Measurements from ENCODE around the gene ATP12A. TPM values are rescaled to one million over a fixed set of nuclear protein-coding genes. Genes with fewer than 3 reads are reported as not detected.

Gene ATP12A
- total and polyA plus RNA-seq, 12 donors: not detected

- no peak for ATAC-seq
- no peak overlapping the region for H3K4me3 ChIP-seq
- DNase-seq: no peak
- H3K27ac ChIP-seq: no peak overlapping the region
- peaks cover 0 to 4% (median 0%) of the 10 kb centered on the region in 11 donors for H3K9me3 ChIP-seq
- TF ChIP-seq CTCF (IDR thresholded peaks at IDR 0.05): no peak
- intact Hi-C loops (cut with DNase I): no loop called here
- peaks cover 0 to 22% (median 6%) of the 10 kb centered on the region in 7 donors for H3K27me3 ChIP-seq
- H3K4me1 ChIP-seq: no peaks in the 10 kb centered on the region
- H3K36me3 ChIP-seq: no peaks in the 10 kb centered on the region
Observed at GRCh38 chr13:24759197-24759596, 79.0 kb downstream of the ATP12A start.

Other genes with a start within 250 kb of the ATP12A start
- gene PARP4, start 167.6 kb upstream of the ATP12A start, total RNA-seq: 10 to 100 TPM; 15.1 to 33.6 (median 24.2) TPM
- gene PARP4, start 167.6 kb upstream of the ATP12A start, polyA plus RNA-seq: 10 to 100 TPM in 1 of 2 donors, 1 to 10 TPM in 1; 8.3 to 10.1 TPM
- under 1 TPM in 1 of 10 donors, not detected in 9; 0.13 TPM for gene RNF17, start 83.8 kb downstream of the ATP12A start, total RNA-seq
- under 1 TPM in 1 of 2 donors, not detected in 1; 0.14 TPM for gene RNF17, start 83.8 kb downstream of the ATP12A start, polyA plus RNA-seq

Measured in heart right ventricle (tissue), 16 donors.